Hematopoietic multipotent progenitor cell (in vitro differentiated cells): ENCODE data around the gene BCAM. TPM values are rescaled to one million over a fixed set of nuclear protein-coding genes. Genes with fewer than 3 reads are reported as not detected.
"Not testable (repeated sequence)": the region's sequence is repeated elsewhere in the genome, so short reads cannot be mapped to it uniquely, and the experiment has no call there.

Experiments
- DNase-seq, 3 donors: peaks; one replicate each; pipeline ENCODE4 v3.0.0-alpha.2; 2011 to 2015; ENCODE audit warnings: low read depth in 2 of 3, low spot score in 2 of 3
- small RNA-seq: library from RNA; depleted of rRNA; stranded (forward); fragments of <200 nt; gene quantifications from one replicate; pipeline ENCODE3, GENCODE V24; 2012
- total RNA-seq: library from RNA; depleted of rRNA; stranded (reverse); fragments of >200 nt; gene quantifications from one replicate; pipeline ENCODE4 v1.2.3, GENCODE V29; 2012

The BCAM gene
- total RNA-seq, 1 donor = 8.6 TPM

DNA sequence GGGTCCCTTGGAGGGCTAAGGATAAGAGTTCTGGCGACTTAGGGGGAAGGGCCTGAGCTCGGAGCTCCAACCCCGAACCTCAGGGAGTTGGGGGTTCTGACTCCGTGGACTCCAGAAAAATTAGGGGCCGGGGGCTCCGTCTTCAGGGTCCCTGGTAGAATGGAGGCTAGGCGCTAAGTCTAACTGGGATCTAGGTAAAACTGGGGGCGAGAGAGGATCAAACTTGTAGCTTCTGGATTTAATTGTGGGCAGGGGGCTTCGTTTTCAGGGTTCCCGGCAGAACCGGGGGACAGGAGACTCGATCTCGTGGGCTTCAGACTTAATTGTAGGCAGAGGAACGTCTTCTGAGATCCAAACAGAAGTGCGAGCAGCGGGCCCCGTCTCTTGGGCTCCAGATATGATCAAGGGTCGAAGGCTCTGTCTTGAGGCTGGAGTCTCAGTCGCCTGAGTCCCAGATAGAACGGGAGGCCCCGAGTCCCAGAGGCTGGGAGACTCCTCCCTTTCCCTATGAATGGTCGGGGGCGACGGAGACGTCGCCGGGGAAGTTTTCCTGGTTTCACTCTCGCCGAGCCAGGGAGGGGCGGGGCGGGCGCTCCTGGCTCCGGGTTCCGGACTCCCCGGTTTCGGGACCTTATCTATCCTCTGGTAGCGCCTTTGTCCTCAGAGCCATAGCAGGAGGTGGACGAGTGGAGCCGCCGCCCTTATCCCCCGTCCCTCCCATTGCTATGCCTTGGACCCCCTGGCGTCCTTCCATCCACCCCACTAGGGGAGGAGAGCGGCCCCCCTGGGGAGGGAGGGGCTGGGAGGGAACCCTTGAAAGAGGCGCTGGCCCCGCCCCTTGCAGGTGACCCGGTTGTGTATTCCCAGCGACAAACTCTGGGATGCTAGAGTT, 38.5 kb downstream of the BCAM start:
- no peak for DNase-seq

- no peak for DNase-seq
These were observed 39.3 kb downstream of the BCAM start for GRCh38 chr19:44848036-44848811.

DNA sequence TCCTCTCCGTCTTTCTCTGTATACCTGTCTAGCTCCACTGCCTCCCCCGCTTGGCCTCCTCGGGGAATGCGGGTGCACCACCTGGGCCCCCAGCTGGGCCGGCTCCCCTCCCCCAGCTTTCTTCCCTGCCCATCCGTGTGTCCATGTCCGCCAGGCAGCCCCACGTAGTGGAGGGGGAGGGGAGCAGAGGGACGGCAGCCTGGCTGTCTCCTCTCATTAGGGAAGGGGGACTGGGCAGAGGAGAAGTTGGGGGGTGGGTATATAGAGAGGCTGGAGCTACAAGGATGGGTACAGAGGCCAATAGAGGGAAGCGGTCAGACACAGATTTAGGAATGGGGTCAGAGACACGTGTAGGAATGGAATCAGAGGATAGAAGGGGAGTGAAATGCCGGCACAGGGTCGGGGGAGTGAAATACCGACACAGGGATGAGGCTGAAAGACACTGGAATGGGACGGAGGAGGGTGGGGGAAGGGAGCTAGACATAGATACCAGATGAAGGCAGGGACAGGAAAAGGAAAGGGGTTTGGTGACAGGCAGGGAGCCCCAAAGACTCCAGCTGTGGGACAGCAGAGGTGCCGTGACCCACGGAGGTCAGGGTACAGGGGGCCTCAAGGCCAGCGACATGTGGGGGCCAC, 40.0 kb downstream of the BCAM start:
- DNase-seq = no peak

DNA sequence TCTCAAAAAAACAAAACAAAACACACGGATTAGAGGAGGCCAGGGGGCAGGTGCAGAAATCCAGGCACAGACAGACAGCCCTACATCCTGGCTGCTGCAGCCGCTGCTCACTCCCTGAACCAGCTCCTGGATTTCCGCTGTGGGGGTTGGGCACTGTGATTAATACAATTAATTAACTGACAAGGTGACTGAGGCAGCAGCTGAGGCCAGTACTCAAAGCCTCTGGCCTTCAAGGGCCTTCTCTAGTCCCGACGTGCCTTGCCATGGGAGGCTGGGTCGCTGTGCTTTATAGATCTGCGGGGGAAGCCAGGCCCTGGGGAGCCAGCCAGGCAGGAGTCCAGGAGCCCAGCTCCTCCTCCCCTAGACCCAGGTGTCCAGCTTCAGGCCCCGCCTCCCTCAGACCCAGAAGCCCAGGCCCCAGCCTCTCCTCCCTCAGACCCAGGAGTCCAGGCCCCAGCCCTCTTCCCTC, 41.8 kb downstream of the BCAM start:
- no peak for DNase-seq

DNA sequence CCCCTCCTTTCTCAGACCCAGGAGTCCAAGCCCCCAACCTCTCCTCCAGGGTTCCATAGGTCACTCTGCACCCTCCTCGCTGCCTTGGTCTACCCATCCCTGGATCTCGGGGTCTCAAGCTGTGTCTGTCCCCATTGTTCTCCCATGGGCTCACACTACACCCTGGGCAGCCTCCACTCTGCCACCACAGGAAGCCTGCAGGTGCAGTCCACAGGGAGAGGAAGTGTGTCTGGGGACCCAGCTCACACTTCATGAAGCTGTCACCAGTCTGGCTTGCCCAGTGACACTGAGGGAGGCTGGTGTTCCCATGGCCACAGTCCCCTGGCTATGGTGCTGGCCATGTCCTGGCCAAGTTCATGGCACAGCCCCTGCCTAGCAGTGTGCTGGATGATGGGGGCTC, 42.5 kb downstream of the BCAM start:
- peak in 1 of 3 donors; percentile 73 for DNase-seq

GRCh38 chr19:44855606-44856005, 46.7 kb downstream of the BCAM start:
- no peak for DNase-seq

GRCh38 chr19:44856421-44857083, 47.6 kb downstream of the BCAM start:
- peak in 1 of 3 donors; percentile 63 for DNase-seq

DNA sequence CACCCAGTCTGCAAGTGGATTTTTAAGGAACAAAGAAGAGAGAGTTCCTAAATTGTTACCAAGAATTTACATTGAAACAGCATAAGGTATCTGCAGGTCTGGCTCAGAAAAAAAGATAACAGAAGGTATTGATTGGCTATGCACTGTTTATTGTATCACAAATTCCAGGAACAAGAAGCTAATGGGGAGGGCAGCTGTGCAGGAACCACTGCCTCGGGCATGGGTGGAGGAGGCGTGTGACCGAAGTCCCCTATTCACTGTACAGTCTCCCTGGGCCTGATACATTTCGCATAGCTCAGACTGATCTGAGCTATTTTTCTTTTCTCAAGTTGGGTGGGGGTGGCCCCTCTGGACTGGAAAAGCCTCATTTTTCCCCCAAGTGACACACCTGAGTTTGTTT, 48.9 kb downstream of the BCAM start:
- DNase-seq = no peak

DNA sequence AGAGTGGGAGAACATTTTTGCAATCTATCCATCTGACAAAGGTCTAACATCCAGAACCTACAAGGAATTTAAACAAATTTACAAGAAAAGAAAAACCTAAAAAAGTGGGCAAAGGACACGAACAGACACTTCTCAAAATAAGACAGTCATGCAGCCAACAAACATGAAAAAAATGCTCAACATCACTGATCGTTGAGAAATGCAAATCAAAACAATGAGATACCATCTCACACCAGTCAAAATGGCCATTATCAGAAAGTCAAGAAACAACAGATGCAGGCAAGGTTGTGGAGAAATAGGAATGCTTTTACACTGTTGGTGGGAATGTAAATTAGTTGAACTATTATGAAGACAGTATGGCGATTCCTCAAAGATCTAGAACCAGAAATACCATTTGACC, 52.7 kb downstream of the BCAM start:
- DNase-seq = not testable (repeated sequence)

DNA sequence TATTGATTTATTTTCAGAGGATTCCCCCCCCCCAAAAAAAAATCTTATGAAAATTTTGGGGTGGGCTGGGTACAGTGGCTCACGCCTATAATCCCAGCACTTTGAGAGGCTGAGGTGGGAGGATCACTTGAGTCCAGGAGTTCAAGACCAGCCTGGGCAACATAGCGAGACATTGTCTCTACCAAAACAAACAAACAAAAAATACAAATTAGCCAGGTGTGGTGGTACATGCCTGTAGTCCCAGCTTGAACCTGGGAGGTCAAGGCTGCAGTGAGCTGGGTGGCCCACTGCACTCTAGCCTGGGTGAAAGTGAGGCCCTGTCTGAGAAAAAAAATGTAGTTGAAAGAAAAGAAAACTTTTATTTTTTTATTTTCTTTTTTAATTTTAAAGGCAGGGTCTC, 55.1 kb downstream of the BCAM start:
- no peak for DNase-seq

- no peak for DNase-seq
These were observed 56.4 kb downstream of the BCAM start for GRCh38 chr19:44865196-44865767.

- DNase-seq = no peak
These were observed 57.8 kb downstream of the BCAM start for GRCh38 chr19:44866664-44867063.

DNA sequence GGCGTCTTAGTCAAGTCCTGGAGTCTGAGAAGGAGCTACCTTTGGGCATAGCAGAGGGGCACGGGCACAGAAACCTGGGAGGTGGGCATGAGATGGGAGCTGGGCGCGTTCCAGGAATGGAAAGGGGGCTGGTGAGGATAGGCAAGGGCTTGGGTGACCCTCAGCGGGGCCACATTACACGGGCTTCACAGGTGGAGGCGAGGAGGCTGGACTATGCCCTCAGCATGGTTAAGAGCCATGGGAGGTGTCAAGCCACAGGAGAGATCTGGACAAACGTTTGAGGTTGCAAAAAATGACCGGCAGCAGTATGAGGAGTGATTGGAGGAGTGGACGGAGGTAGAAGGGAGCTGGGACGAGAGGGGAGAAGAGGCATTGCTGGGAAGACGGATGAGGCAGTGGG, 58.7 kb downstream of the BCAM start:
- DNase-seq = no peak

DNA sequence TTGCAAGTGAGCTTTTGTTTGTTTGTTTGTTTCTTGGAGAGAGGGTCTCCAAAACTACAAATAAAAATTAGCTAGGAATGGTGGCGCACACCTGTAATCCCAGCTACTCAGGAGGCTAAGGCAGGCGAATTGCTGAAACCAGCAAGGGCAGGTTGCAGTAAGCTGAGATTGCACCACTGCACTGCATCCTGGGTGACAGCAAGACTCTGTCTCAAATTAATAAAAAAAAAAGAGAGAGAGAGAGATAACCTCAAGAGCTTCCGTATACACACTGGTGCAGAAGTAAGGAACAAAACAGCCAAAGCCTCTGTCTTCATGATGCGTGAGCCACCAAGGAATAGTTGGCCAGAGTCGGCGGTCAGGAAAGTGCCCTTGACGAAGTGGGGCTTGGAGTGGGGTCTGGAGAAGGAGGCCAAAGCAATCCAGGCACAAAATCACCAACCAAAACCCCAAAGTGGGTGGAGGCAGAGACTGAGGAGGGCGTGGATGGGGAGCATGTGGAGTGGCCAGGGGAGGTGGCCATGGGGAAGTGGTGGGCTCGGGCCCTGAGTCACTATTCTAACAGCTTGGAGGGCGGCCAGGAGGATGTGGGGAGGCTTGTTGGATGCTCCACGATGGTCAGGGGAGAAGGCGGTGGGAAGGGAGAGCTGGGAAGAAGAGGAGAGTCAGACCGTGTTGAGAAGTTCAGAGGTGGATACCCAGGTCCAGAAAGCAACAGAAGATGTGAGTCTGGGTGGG, 61.0 kb downstream of the BCAM start:
- DNase-seq = peak in 2 of 3 donors; percentile 52 to 68

Small RNAs within 50 kb of the gene (small RNA-seq; reads per million reads assigned to genes)
- gene RF00156 = not detected

Other genes starting within 250 kb of the BCAM start
- not detected for gene IGSF23, start 195.5 kb upstream of the BCAM start, total RNA-seq
- gene PVR, start 165.2 kb upstream of the BCAM start, total RNA-seq = 29.9 TPM
- 1.6 TPM for gene CEACAM19, start 137.6 kb upstream of the BCAM start, total RNA-seq
- gene CEACAM16, start 110.0 kb upstream of the BCAM start, total RNA-seq = not detected
- gene BCL3, start 60.4 kb upstream of the BCAM start, total RNA-seq = 31.0 TPM
- gene CBLC, start 31.2 kb upstream of the BCAM start, total RNA-seq = 0.54 TPM
- gene NECTIN2, start 37.2 kb downstream of the BCAM start, total RNA-seq = 79.4 TPM
- gene TOMM40, start 82.2 kb downstream of the BCAM start, total RNA-seq = 57.6 TPM
- gene APOE, start 96.7 kb downstream of the BCAM start, total RNA-seq = 6.2 TPM
- 3.0 TPM for gene APOC1, start 105.5 kb downstream of the BCAM start, total RNA-seq
- gene APOC4, start 133.1 kb downstream of the BCAM start, total RNA-seq = not detected
- 0.27 TPM for gene APOC2, start 136.9 kb downstream of the BCAM start, total RNA-seq
- gene CLPTM1, start 146.3 kb downstream of the BCAM start, total RNA-seq = 49.8 TPM
- gene RELB, start 192.4 kb downstream of the BCAM start, total RNA-seq = 25.6 TPM
- 39.0 TPM for gene CLASRP, start 229.9 kb downstream of the BCAM start, total RNA-seq